Activated CD8-positive, alpha-beta T cell treated with anti-CD3 and anti-CD28 coated beads, Interleukin-2, amount 10 ng/mL, durations not matched to agents 7 days and 5 days (primary cell): ENCODE data around the gene KRTAP5-11. TPM values are rescaled to one million over a fixed set of nuclear protein-coding genes. Genes with fewer than 3 reads are reported as not detected.
"Not testable (repeated sequence)": the region's sequence is repeated elsewhere in the genome, so short reads cannot be mapped to it uniquely, and the experiment has no call there.

Experiments used
- ATAC-seq: fragments of 150-1000 bp; cut with Tn5 transposase; one replicate; pipeline ENCODE4 v1.10.0; 2021; ENCODE audit warnings: moderate library complexity
- CTCF ChIA-PET: fragments of 350-600 bp; sonication (Branson Sonifier 250); formaldehyde crosslinking; loops from one replicate; lab custom pipeline; 2021; ENCODE audit warnings: antibody characterized with exemption; lab: Charles Lee
- POLR2A ChIA-PET: fragments of 350-600 bp; sonication (Branson Sonifier 250); formaldehyde crosslinking; loops from one replicate; lab custom pipeline; 2021; ENCODE audit warnings: antibody characterized with exemption; lab: Charles Lee
- DNase-seq: peaks from one replicate; pipeline ENCODE4 v3.0.0-alpha.2; 2020
- H3K27ac Mint-ChIP-seq: one replicate; pipeline ENCODE4 v1.8.0; 2021; ENCODE audit warnings: mild to moderate bottlenecking, mixed read lengths
- H3K27me3 Mint-ChIP-seq: one replicate; pipeline ENCODE4 v1.8.0; 2021; ENCODE audit warnings: low read depth, mixed read lengths
- H3K36me3 Mint-ChIP-seq: one replicate; pipeline ENCODE4 v1.8.0; 2021; ENCODE audit warnings: low read depth, mixed read lengths
- H3K4me1 Mint-ChIP-seq: one replicate; pipeline ENCODE4 v1.8.0; 2021; ENCODE audit warnings: low read depth, mixed read lengths
- H3K4me3 Mint-ChIP-seq: one replicate; pipeline ENCODE4 v1.8.0; 2021; ENCODE audit warnings: mild to moderate bottlenecking, mixed read lengths
- H3K9me3 Mint-ChIP-seq: one replicate; pipeline ENCODE4 v1.8.0; 2022; ENCODE audit warnings: mixed read lengths; ENCODE audit not compliant: insufficient read depth
- total RNA-seq, 2 experiments: library from RNA; stranded (reverse); gene quantifications; one replicate each; pipeline ENCODE4 v1.2.3, GENCODE V29; 2021

KRTAP5-11 gene
- total RNA-seq, 2 experiments from 2014 or later, result not detected

DNA sequence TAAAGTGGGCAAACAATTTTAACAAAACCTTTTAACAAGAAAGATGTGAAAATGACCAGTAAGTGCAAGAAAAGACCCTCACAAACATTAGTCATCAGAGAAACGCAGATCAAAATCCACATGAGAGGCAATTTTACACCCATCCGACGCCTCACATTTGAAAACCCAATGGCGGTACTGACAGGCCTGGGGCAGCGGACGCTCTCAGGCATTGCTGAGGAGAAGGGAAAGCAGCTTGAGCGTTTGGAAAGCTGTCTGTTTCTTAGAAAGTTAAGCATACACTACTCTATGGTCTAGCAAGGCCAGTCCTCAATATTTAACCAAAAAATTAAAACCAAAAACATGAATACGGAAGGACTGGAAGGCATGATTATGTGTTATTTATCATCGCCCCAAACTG is 46.9 kb downstream of the KRTAP5-11 start:
- ChIA-PET CTCF (no interaction called here), POLR2A (no interaction called here)
- ATAC-seq (no peak), DNase-seq (no peak)
- Mint-ChIP-seq H3K4me1 (no peaks in the 10 kb centered on the region), H3K9me3 (no peaks in the 10 kb centered on the region), H3K27ac (no peak overlapping the region), H3K36me3 (no peaks in the 10 kb centered on the region), H3K27me3 (peaks cover 2% of the 10 kb centered on the region), H3K4me3 (no peak overlapping the region)

GRCh38 chr11:71534711-71535608 is 47.7 kb downstream of the KRTAP5-11 start:
- ATAC-seq, H3K4me1 Mint-ChIP-seq, H3K36me3 Mint-ChIP-seq, H3K27me3 Mint-ChIP-seq, DNase-seq, H3K9me3 Mint-ChIP-seq, CTCF ChIA-PET, H3K27ac Mint-ChIP-seq, POLR2A ChIA-PET, H3K4me3 Mint-ChIP-seq: not testable (repeated sequence)

DNA sequence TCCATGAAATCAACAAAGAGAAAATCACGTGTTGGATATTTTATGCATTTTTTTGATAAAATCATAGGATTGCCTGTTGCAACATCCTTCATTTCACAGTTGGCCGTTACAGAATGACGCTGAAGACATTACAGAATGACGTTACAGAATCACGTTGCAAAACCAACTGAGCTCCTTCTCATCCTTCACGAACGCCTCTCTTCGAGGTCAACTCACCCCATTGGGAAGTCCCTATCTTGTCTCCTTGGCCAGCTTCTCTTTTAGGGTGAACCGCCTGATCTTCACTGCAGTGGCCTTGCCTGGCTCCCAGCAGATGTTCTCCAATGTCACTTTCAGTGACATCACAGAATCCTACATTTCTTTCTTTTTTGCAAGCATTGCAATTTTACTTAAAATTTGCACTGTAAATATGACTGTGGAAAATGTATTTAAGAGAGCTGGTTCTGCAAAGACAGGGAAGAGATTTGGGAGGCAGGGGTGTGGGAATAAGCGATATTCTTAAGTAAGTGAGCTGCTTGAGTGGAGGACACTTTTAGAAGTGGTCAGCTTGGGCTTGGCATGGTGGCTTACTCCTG is 50.6 kb downstream of the KRTAP5-11 start:
- no peak overlapping the region for H3K27ac Mint-ChIP-seq
- ATAC-seq, result no peak

More for the DNA sequence above, 50.6 kb downstream of the KRTAP5-11 start:
- no peaks in the 10 kb centered on the region for H3K36me3 Mint-ChIP-seq
- CTCF ChIA-PET, result no interaction called here
- POLR2A ChIA-PET, result no interaction called here
- no peaks in the 10 kb centered on the region for H3K9me3 Mint-ChIP-seq
- H3K4me3 Mint-ChIP-seq, result no peak overlapping the region
- no peak for DNase-seq
- H3K4me1 Mint-ChIP-seq, result no peaks in the 10 kb centered on the region
- peaks cover 6% of the 10 kb centered on the region for H3K27me3 Mint-ChIP-seq

Other genes with a start within 250 kb of the KRTAP5-11 start
- gene DHCR7, start 134.5 kb downstream of the KRTAP5-11 start, total RNA-seq, result 10 to 100 TPM; 57.9 to 58.8 TPM
- 100 to 1,000 TPM; 118 to 127 TPM for gene NADSYN1, start 129.7 kb downstream of the KRTAP5-11 start, total RNA-seq
- gene KRTAP5-7, start 55.6 kb downstream of the KRTAP5-11 start, total RNA-seq, result not detected
- gene KRTAP5-8, start 44.9 kb downstream of the KRTAP5-11 start, total RNA-seq, result under 1 TPM in 1 of 2 experiments, not detected in 1; 0.24 TPM
- not detected for gene KRTAP5-9, start 34.5 kb downstream of the KRTAP5-11 start, total RNA-seq
- gene KRTAP5-10, start 17.3 kb downstream of the KRTAP5-11 start, total RNA-seq, result not detected